Esophagus muscularis mucosa (tissue), 4 donors: ENCODE measurements around the gene FNDC11. TPM values are rescaled to one million over a fixed set of nuclear protein-coding genes. Genes with fewer than 3 reads are reported as not detected.

ENCODE experiments used
- DNase-seq: peaks from one replicate; pipeline ENCODE4 v3.0.0-alpha.2; 2017; ENCODE audit errors: extremely low spot score
- H3K27ac ChIP-seq, 4 donors: fragments of 200-600 bp; sonication (generic); replicated peaks in 1 of 4; 1 replicate in 3 of 4; 2 replicates in 1 of 4; pipeline ENCODE4 v1.5.1; 2016 to 2019; ENCODE audit warnings: mild to moderate bottlenecking in 1 of 4
- H3K27me3 ChIP-seq, 4 donors: fragments of 200-600 bp; sonication (generic); one replicate each; pipeline versions ENCODE4 v1.5.1 to v1.6.0; 2016 to 2019
- H3K36me3 ChIP-seq, 4 donors: fragments of 200-600 bp; sonication (generic); one replicate each; pipeline ENCODE4 v1.5.1; 2016 to 2019
- H3K4me1 ChIP-seq, 4 donors: fragments of 200-600 bp; sonication (generic); one replicate each; pipeline ENCODE4 v1.5.1; 2016 to 2019
- H3K4me3 ChIP-seq, 4 donors: fragments of 200-600 bp; sonication (generic); 1 replicate in 2 of 4; 2 replicates in 2 of 4; pipeline ENCODE4 v1.5.1; 2016 to 2019; ENCODE audit warnings: mild to moderate bottlenecking in 4 of 4, moderate library complexity in 1 of 4
- H3K9me3 ChIP-seq, 4 donors: fragments of 200-600 bp; sonication (generic); 1 replicate in 3 of 4; 2 replicates in 1 of 4; pipeline ENCODE4 v1.5.1; 2016 to 2019
- CTCF ChIP-seq, 3 experiments: fragments of 200-600 bp in 2 of 3; fragments of 450-650 bp in 1 of 3; sonication (generic) in 2 of 3; IDR thresholded peaks; one replicate each; pipeline ENCODE4 v1.5.1; 2017 to 2019; ENCODE audit warnings: antibody characterized with exemption in 3 of 3, mild to moderate bottlenecking in 2 of 3, moderate library complexity in 1 of 3
- EP300 ChIP-seq: sonication (generic); formaldehyde crosslinking; IDR thresholded peaks from one replicate; pipeline ENCODE4 v1.6.1; 2017; ENCODE audit warnings: antibody characterized with exemption
- POLR2A ChIP-seq: fragments of 450-650 bp; IDR thresholded peaks from one replicate; pipeline ENCODE4 v1.6.1; 2017; ENCODE audit warnings: antibody characterized with exemption, moderate library complexity, mild to moderate bottlenecking, low read depth
- POLR2AphosphoS5 ChIP-seq, 2 donors: sonication (generic); formaldehyde crosslinking; IDR thresholded peaks; one replicate each; pipeline ENCODE4 v1.6.1; 2017; ENCODE audit warnings: antibody characterized with exemption in 2 of 2
- WGBS: methylation state at CpG from one replicate; pipeline ENCODE4 v1.1.5; 2018; 5-methylcytosine and 5-hydroxymethylcytosine counted together
- intact Hi-C: fragments of 100-400 bp; cut with DNase I; formaldehyde crosslinking; loops from one replicate; pipeline ENCODE4 v1.15.1; 2023
- total RNA-seq, 4 donors: library from RNA; depleted of rRNA; stranded (reverse); fragments of >200 nt; gene quantifications; one replicate each; pipeline versions ENCODE4 v1.1.0 to v1.2.1, GENCODE V29; 2016

The FNDC11 gene
- total RNA-seq, 4 donors from 2014 or later: 0.23 to 0.83 (median 0.44) TPM

- H3K9me3 ChIP-seq: no peaks in the 10 kb centered on the region
- intact Hi-C loops: no loop called here
- H3K27ac ChIP-seq: no peak overlapping the region
- H3K4me3 ChIP-seq: no peak overlapping the region
- no peak for DNase-seq
- H3K4me1 ChIP-seq: peaks cover 0 to 6% (median 0%) of the 10 kb centered on the region in 4 donors
- 82% methylated on average over 16 of the region's 19 CpGs for WGBS
- no peaks in the 10 kb centered on the region for H3K36me3 ChIP-seq
- no peak for TF ChIP-seq CTCF (IDR thresholded peaks at IDR 0.05)
- TF ChIP-seq EP300: no peak
- no peak for TF ChIP-seq POLR2AphosphoS5 (IDR thresholded peaks at IDR 0.05)
- no peak for TF ChIP-seq POLR2A
- H3K27me3 ChIP-seq: peaks cover 0 to 58% (median 15%) of the 10 kb centered on the region in 4 donors
These were observed 8.9 kb upstream of the FNDC11 start for GRCh38 chr20:63544958-63545516.

- Histone ChIP-seq H3K36me3 (no peaks in the 10 kb centered on the region), H3K9me3 (no peaks in the 10 kb centered on the region), H3K27me3 (peaks cover 0 to 63% (median 15%) of the 10 kb centered on the region in 4 donors), H3K4me3 (no peak overlapping the region), H3K27ac (no peak overlapping the region), H3K4me1 (peaks cover 0 to 6% (median 0%) of the 10 kb centered on the region in 4 donors)
- no peak for TF ChIP-seq POLR2A
- TF ChIP-seq EP300: no peak
- TF ChIP-seq CTCF (IDR thresholded peaks at IDR 0.05): no peak
- no peak for TF ChIP-seq POLR2AphosphoS5 (IDR thresholded peaks at IDR 0.05)
- no CpG with 5 or more reads among the region's 6 CpGs for WGBS
- intact Hi-C loops: no loop called here
- DNase-seq: no peak
These were observed 8.1 kb upstream of the FNDC11 start for GRCh38 chr20:63545814-63546213.

- Histone ChIP-seq H3K9me3 (no peaks in the 10 kb centered on the region), H3K4me3 (no peak overlapping the region), H3K27me3 (peaks cover 0 to 68% (median 15%) of the 10 kb centered on the region in 4 donors), H3K4me1 (peaks cover 0 to 6% (median 0%) of the 10 kb centered on the region in 4 donors), H3K36me3 (no peaks in the 10 kb centered on the region), H3K27ac (no peak overlapping the region)
- intact Hi-C loops: no loop called here
- TF ChIP-seq POLR2AphosphoS5 (IDR thresholded peaks at IDR 0.05) (no peak), POLR2A (no peak), CTCF (IDR thresholded peaks at IDR 0.05) (no peak), EP300 (no peak)
- DNase-seq: no peak
- WGBS: 73% methylated on average over 17 of the region's 20 CpGs
These were observed 7.6 kb upstream of the FNDC11 start for GRCh38 chr20:63546256-63546955.

- WGBS: 58% methylated on average over 34 of the region's 58 CpGs
- H3K4me3 ChIP-seq: no peak overlapping the region
- H3K4me1 ChIP-seq: peaks cover 0 to 6% (median 0%) of the 10 kb centered on the region in 4 donors
- H3K27ac ChIP-seq: no peak overlapping the region
- peaks cover 0 to 69% (median 15%) of the 10 kb centered on the region in 4 donors for H3K27me3 ChIP-seq
- H3K36me3 ChIP-seq: no peaks in the 10 kb centered on the region
- no peak for TF ChIP-seq POLR2AphosphoS5 (IDR thresholded peaks at IDR 0.05)
- TF ChIP-seq POLR2A: no peak
- no peak for TF ChIP-seq EP300
- no peak for DNase-seq
- H3K9me3 ChIP-seq: no peaks in the 10 kb centered on the region
- intact Hi-C loops: no loop called here
These were observed 6.8 kb upstream of the FNDC11 start for GRCh38 chr20:63546956-63547724.
